H1 (cell line): ENCODE results near the gene TFPT.

ENCODE experiments used
- BACH1 ChIP-seq: IDR thresholded peaks from 2 replicates; pipeline ENCODE4 v1.6.1; 2012; ENCODE audit warnings: low read length, improper control_type of control experiment
- GABPA ChIP-seq: IDR thresholded peaks from 2 replicates; pipeline ENCODE4 v1.6.1; 2011; ENCODE audit warnings: mild to moderate bottlenecking, low read length, moderate library complexity, borderline replicate concordance; ENCODE audit not compliant: insufficient read depth
- HDAC6 ChIP-seq: IDR thresholded peaks from one replicate; pipeline ENCODE4 v1.7.1; 2012; ENCODE audit warnings: low read depth, mild to moderate bottlenecking, inconsistent platforms, low read length, moderate library complexity
- JUND ChIP-seq: IDR thresholded peaks from 2 replicates; pipeline ENCODE4 v1.6.1; 2011; ENCODE audit warnings: mild to moderate bottlenecking, improper control_type of control experiment, low read length
- MAFK ChIP-seq: IDR thresholded peaks from 2 replicates; pipeline ENCODE4 v1.6.1; 2012; ENCODE audit warnings: low read depth, mild to moderate bottlenecking, improper control_type of control experiment, low read length
- NRF1 ChIP-seq: IDR thresholded peaks from 2 replicates; pipeline ENCODE4 v1.6.1; 2011; ENCODE audit warnings: mild to moderate bottlenecking, low read depth, low read length, improper control_type of control experiment
- POLR2A ChIP-seq, 2 experiments: IDR thresholded peaks; 1 replicate in 1 of 2; 2 replicates in 1 of 2; pipeline ENCODE4 v1.6.1; 2011; ENCODE audit warnings: low read depth in 2 of 2, low read length in 2 of 2, mild to moderate bottlenecking in 2 of 2; ENCODE audit errors: control extremely low read depth in 1 of 2
- POLR2AphosphoS5 ChIP-seq: IDR thresholded peaks from 2 replicates; pipeline ENCODE4 v1.6.1; 2011; ENCODE audit warnings: low read depth, low read length
- SIRT6 ChIP-seq: IDR thresholded peaks from one replicate; pipeline ENCODE4 v1.7.1; 2012; ENCODE audit warnings: low read length, inconsistent platforms
- SP1 ChIP-seq: IDR thresholded peaks from 2 replicates; pipeline ENCODE4 v1.6.1; 2011; ENCODE audit warnings: low read depth, low read length
- SP2 ChIP-seq: IDR thresholded peaks from 2 replicates; pipeline ENCODE4 v1.6.1; 2012; ENCODE audit warnings: mild to moderate bottlenecking, low read length, inconsistent platforms
- SRF ChIP-seq: IDR thresholded peaks from 2 replicates; pipeline ENCODE4 v1.6.1; 2011; ENCODE audit warnings: mild to moderate bottlenecking, low read depth, low read length, moderate library complexity
- TF ChIP-seq, protein P1 (sequence below), 3 experiments: IDR thresholded peaks; 1 replicate in 2 of 3; 2 replicates in 1 of 3; pipeline versions ENCODE4 v1.5.1 to v1.6.1; 2011; ENCODE audit warnings: low read length in 3 of 3, mild to moderate bottlenecking in 3 of 3, inconsistent platforms in 2 of 3, low read depth in 1 of 3, moderate library complexity in 1 of 3; ENCODE audit not compliant: insufficient read depth in 1 of 3; ENCODE audit errors: control extremely low read depth in 1 of 3
- TF ChIP-seq, protein P2 (sequence below): IDR thresholded peaks from 2 replicates; pipeline ENCODE4 v1.6.1; 2011; ENCODE audit warnings: low read depth, mild to moderate bottlenecking, low read length; ENCODE audit not compliant: insufficient read depth

GRCh38 chr19:54141356-54141755 is 25.9 kb upstream of the TFPT start:
- TF ChIP-seq POLR2A (IDR thresholded peaks at IDR 0.05; ENCODE audit: control extremely low read depth in 1 of 2, low read depth in 2 of 2, low read length in 2 of 2) (no peak), SRF (no peak), SP1 (no peak), SP2 (no peak), NRF1 (no peak), POLR2AphosphoS5 (no peak), SIRT6 (no peak), BACH1 (no peak), JUND (no peak), HDAC6 (no peak), GABPA (no peak), MAFK (no peak)
- TF ChIP-seq, protein P1, sequence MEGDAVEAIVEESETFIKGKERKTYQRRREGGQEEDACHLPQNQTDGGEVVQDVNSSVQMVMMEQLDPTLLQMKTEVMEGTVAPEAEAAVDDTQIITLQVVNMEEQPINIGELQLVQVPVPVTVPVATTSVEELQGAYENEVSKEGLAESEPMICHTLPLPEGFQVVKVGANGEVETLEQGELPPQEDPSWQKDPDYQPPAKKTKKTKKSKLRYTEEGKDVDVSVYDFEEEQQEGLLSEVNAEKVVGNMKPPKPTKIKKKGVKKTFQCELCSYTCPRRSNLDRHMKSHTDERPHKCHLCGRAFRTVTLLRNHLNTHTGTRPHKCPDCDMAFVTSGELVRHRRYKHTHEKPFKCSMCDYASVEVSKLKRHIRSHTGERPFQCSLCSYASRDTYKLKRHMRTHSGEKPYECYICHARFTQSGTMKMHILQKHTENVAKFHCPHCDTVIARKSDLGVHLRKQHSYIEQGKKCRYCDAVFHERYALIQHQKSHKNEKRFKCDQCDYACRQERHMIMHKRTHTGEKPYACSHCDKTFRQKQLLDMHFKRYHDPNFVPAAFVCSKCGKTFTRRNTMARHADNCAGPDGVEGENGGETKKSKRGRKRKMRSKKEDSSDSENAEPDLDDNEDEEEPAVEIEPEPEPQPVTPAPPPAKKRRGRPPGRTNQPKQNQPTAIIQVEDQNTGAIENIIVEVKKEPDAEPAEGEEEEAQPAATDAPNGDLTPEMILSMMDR (IDR thresholded peaks at IDR 0.05; ENCODE audit: control extremely low read depth in 1 of 3, insufficient read depth in 1 of 3, low read depth in 1 of 3, low read length in 3 of 3) = no peak
- TF ChIP-seq, protein P2, sequence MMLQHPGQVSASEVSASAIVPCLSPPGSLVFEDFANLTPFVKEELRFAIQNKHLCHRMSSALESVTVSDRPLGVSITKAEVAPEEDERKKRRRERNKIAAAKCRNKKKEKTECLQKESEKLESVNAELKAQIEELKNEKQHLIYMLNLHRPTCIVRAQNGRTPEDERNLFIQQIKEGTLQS = no peak
